Lung (tissue), 16 donors: ENCODE data around the gene OR2S2. TPM values are rescaled to one million over a fixed set of nuclear protein-coding genes. Genes with fewer than 3 reads are reported as not detected.

Experiments
- ATAC-seq: fragments of 200-7000 bp; cut with Tn5 transposase; one replicate; pipeline ENCODE4 v1.9.1; 2020; ENCODE audit warnings: moderate number of reproducible peaks; ENCODE audit not compliant: insufficient read depth, low FRiP score
- DNase-seq, 3 donors: peaks; one replicate each; pipeline ENCODE4 v3.0.0-alpha.2; 2013 to 2017
- H3K27ac ChIP-seq, 2 donors: one replicate each; pipeline ENCODE4 v1.5.1; 2013; ENCODE audit warnings: mild to moderate bottlenecking in 2 of 2, moderate library complexity in 2 of 2, control low read depth in 1 of 2, inconsistent platforms in 1 of 2, low read depth in 1 of 2, low read length in 1 of 2
- H3K27me3 ChIP-seq, 3 donors: one replicate each; pipeline ENCODE4 v1.5.1; 2013; ENCODE audit warnings: low read length in 2 of 3; ENCODE audit not compliant: control insufficient read depth in 3 of 3, insufficient read depth in 3 of 3
- H3K36me3 ChIP-seq, 4 donors: one replicate each; pipeline ENCODE4 v1.5.1; 2013; ENCODE audit warnings: low read length in 4 of 4, mild to moderate bottlenecking in 1 of 4, moderate library complexity in 1 of 4; ENCODE audit not compliant: control insufficient read depth in 4 of 4, insufficient read depth in 4 of 4
- H3K4me1 ChIP-seq, 5 donors: one replicate each; pipeline ENCODE4 v1.5.1; 2013; ENCODE audit warnings: low read length in 5 of 5, mild to moderate bottlenecking in 2 of 5, moderate library complexity in 1 of 5; ENCODE audit not compliant: control insufficient read depth in 5 of 5, insufficient read depth in 5 of 5
- H3K4me3 ChIP-seq: one replicate; pipeline ENCODE4 v1.5.1; 2013; ENCODE audit warnings: mild to moderate bottlenecking, control low read depth, moderate library complexity
- H3K9ac ChIP-seq, 2 donors: one replicate each; pipeline ENCODE4 v1.5.1; 2013; ENCODE audit warnings: low read length in 2 of 2, control low read depth in 1 of 2; ENCODE audit not compliant: insufficient read depth in 1 of 2
- H3K9me3 ChIP-seq, 4 donors: one replicate each; pipeline ENCODE4 v1.5.1; 2013; ENCODE audit warnings: low read length in 3 of 4, mild to moderate bottlenecking in 1 of 4, moderate library complexity in 1 of 4; ENCODE audit not compliant: control insufficient read depth in 4 of 4, insufficient read depth in 3 of 4
- WGBS, 2 donors: extraction: QIAGEN DNeasy Blood & Tissue Kit; methylation state at CpG; one replicate each; pipeline ENCODE4 v1.1.7; 2013; 5-methylcytosine and 5-hydroxymethylcytosine counted together
- long read RNA-seq, 5 donors: transcript quantifications; one replicate each; lab custom pipeline, GENCODE V29; 2026
- polyA plus RNA-seq, 2 donors: library from polyadenylated mRNA; stranded (reverse); fragments of 200-250 nt; gene quantifications; one replicate each; pipeline ENCODE4 v1.2.1, GENCODE V29; 2013
- total RNA-seq, 2 donors: library from RNA; depleted of rRNA in 1 of 2; stranded (reverse); fragments of >200 nt in 1 of 2; gene quantifications; one replicate each; pipeline ENCODE4 v1.2.1, GENCODE V29; 2014 to 2021
- TF ChIP-seq, protein P1 (sequence below): IDR thresholded peaks from 2 replicates; pipeline ENCODE4 v1.5.1; 2012; ENCODE audit warnings: mild to moderate bottlenecking; ENCODE audit errors: control extremely low read depth, extremely low read depth
- donor health status: control.
- donor health status: control.
- donor health status: Bipolar disorder and iron deficiency.
- donor health status: healthy.
- donor health status: DM: yes; HTN: yes; CAD: no.

The OR2S2 gene
- total RNA-seq (not detected), polyA plus RNA-seq (not detected)
- long read RNA-seq, donor 1: 0 reads
- long read RNA-seq, donor 2: 0 reads
- long read RNA-seq, donor 3: 0 reads
- long read RNA-seq, donor 4: 0 reads
- long read RNA-seq, donor 5: 0 reads

DNA sequence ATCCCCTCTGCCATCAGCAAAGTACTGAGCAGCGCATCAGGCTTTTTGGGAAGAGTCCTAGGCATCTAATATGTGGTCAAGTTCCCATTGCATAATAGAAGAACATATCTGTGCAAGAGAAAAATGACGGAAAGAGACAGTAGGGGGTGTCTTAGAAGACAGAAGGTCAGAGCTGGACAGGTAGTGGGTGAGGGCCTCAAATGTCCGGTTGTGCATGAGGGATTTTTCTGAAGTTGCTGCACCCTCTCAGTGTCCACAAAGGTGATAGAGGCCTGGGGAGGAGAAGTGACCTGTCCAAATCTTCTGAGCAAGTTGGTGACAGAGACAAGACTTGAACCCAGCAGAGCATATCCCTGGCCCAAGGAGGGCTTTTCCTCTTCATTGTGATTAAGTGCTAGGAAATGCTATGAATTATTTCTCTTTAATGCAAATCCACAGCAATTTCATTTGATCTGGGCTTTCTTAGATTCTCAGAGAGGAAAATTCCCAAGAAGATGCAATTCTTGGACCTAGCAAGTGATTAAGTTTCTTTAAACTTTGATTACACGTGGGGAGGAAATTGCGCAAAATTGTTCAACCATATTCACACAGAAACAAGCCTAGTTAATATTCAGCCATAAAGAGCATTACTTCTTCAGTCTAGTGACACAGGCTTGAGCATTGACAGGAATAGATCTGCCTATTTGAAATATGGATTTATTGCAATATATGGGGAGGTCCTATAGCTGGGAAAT is at the start of gene OR2S2:
Gene OR2S2, minus strand, starts transcription at position 51 of the 734 bp plus-strand sequence. CDS start 56 bp downstream, outside the sequence.
- Histone ChIP-seq H3K4me1 (no peaks in the 10 kb centered on the region), H3K9me3 (no peaks in the 10 kb centered on the region), H3K27me3 (peaks cover 0 to 3% (median 0%) of the 10 kb centered on the region in 3 donors), H3K36me3 (no peaks in the 10 kb centered on the region), H3K27ac (no peak within 1 kb of the TSS), H3K4me3 (no peak within 1 kb of the TSS), H3K9ac (no peak within 1 kb of the TSS)
- TF ChIP-seq, protein P1, sequence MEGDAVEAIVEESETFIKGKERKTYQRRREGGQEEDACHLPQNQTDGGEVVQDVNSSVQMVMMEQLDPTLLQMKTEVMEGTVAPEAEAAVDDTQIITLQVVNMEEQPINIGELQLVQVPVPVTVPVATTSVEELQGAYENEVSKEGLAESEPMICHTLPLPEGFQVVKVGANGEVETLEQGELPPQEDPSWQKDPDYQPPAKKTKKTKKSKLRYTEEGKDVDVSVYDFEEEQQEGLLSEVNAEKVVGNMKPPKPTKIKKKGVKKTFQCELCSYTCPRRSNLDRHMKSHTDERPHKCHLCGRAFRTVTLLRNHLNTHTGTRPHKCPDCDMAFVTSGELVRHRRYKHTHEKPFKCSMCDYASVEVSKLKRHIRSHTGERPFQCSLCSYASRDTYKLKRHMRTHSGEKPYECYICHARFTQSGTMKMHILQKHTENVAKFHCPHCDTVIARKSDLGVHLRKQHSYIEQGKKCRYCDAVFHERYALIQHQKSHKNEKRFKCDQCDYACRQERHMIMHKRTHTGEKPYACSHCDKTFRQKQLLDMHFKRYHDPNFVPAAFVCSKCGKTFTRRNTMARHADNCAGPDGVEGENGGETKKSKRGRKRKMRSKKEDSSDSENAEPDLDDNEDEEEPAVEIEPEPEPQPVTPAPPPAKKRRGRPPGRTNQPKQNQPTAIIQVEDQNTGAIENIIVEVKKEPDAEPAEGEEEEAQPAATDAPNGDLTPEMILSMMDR: no peak
- ATAC-seq: no peak
- 68 to 75% methylated on average over 5 of the region's 5 CpGs for WGBS, 2 donors
- no peak for DNase-seq

- no peaks in the 10 kb centered on the region for H3K4me1 ChIP-seq
- ATAC-seq: no peak
- TF ChIP-seq, protein P1: no peak
- H3K9me3 ChIP-seq: peaks cover 0 to 3% (median 1%) of the 10 kb centered on the region in 4 donors
- no peak overlapping the region for H3K4me3 ChIP-seq
- no peak overlapping the region for H3K27ac ChIP-seq
- H3K36me3 ChIP-seq: no peaks in the 10 kb centered on the region
- DNase-seq: no peak
- 72 to 75% methylated on average over 1 of the region's 1 CpG for WGBS, 2 donors
- no peak overlapping the region for H3K9ac ChIP-seq
- H3K27me3 ChIP-seq: peaks cover 0 to 3% (median 2%) of the 10 kb centered on the region in 3 donors
Observed at GRCh38 chr9:36007316-36007708, 49.4 kb upstream of the OR2S2 start.

DNA sequence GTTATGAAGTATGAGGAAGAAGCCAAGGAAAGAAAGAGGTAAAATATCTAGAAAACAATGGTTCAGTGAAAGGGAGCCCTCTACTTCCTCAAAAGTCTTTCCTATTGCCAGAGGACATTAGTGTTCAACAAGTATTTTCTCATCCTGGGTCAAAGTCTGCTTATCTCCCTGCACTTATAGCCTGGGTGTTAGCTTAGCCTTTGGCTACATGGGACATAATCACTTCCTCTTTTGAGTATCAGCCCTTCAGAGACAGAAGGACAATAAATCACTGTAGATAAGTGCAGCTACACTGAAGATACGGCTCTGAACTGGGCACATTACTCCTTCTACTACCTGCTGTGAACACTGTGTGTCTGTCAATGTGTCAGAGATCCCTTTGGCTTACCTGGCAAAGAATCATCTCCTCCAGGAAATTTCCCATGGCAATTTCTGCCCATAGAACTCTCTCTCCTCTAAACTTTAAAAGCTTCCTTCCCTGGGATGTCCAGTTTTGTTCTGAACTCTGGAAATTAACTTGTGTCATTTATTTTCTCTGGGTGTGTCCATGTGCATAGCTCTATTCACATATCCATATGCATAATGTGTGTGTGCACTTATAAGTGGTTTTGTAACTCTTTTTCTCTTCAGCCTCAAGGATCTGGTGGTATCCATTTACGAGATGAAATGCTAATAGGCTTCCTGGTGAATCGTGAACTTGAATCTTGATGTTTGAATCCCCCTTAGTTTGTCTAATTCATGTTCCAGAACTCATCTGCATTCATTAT is 48.8 kb upstream of the OR2S2 start:
- no peaks in the 10 kb centered on the region for H3K4me1 ChIP-seq
- DNase-seq (no peak), ATAC-seq (no peak)
- no peak overlapping the region for H3K4me3 ChIP-seq
- TF ChIP-seq, protein P1: no peak
- no peak overlapping the region for H3K27ac ChIP-seq
- peaks cover 0 to 3% (median 2%) of the 10 kb centered on the region in 3 donors for H3K27me3 ChIP-seq
- no peaks in the 10 kb centered on the region for H3K36me3 ChIP-seq
- no peak overlapping the region for H3K9ac ChIP-seq
- 72 to 74% methylated on average over 3 of the region's 3 CpGs for whole genome bisulfite sequencing, 2 donors
- peaks cover 0 to 3% (median 1%) of the 10 kb centered on the region in 4 donors for H3K9me3 ChIP-seq
